ENCODE data around the gene C10orf90. TPM values are rescaled to one million over a fixed set of nuclear protein-coding genes. Genes with fewer than 3 reads are reported as not detected.

C10orf90 gene
- total RNA-seq, 1 experiment from 2014 or later = 0.18 TPM

GRCh38 chr10:126519992-126520391, 150.5 kb downstream of the C10orf90 start:
- no TSS peak for BruUV-seq (replicated peaks)
- ChIA-PET CTCF (no interaction called here), POLR2A (ENCODE audit: unreplicated experiment) (no interaction called here)
- Histone ChIP-seq H3K4me3 (ENCODE audit: low read length) (no peak overlapping the region), H3K9ac (ENCODE audit: low read length) (no peak overlapping the region), H3K4me1 (ENCODE audit: insufficient read depth, low read length) (peaks cover 9% of the 10 kb centered on the region), H3K27ac (ENCODE audit: low read length) (no peak overlapping the region), H4K20me1 (ENCODE audit: low read length) (no peaks in the 10 kb centered on the region), H3K36me3 (ENCODE audit: low read depth, low read length) (no peaks in the 10 kb centered on the region), H3K79me2 (ENCODE audit: low read length) (no peaks in the 10 kb centered on the region), H3K9me2 (replicated peaks; ENCODE audit: low read length) (no peaks in the 10 kb centered on the region), H3K27me3 (ENCODE audit: low read length) (no peaks in the 10 kb centered on the region), H2AFZ (ENCODE audit: low read length) (no peak overlapping the region), H3K4me2 (ENCODE audit: low read length) (no peak overlapping the region), H3F3A (ENCODE audit: low read length, unreplicated experiment) (no peaks in the 10 kb centered on the region), H3K9me3 (ENCODE audit: low read length) (no peaks in the 10 kb centered on the region)
- intact Hi-C loops (cut with micrococcal nuclease) = no loop called here
- ATAC-seq (no peak), DNase-seq (no peak)
- TF ChIP-seq EZH2phosphoT487 (IDR thresholded peaks at IDR 0.05; ENCODE audit: borderline replicate concordance, low read length) (no peak), EZH2 (IDR thresholded peaks at IDR 0.05; ENCODE audit: low read length, unreplicated experiment) (no peak)

- Histone ChIP-seq H3K4me1 (ENCODE audit: insufficient read depth, low read length) (peaks cover 9% of the 10 kb centered on the region), H3K9me2 (replicated peaks; ENCODE audit: low read length) (no peaks in the 10 kb centered on the region), H3K9ac (ENCODE audit: low read length) (no peak overlapping the region), H3K9me3 (ENCODE audit: low read length) (no peaks in the 10 kb centered on the region), H3K4me3 (ENCODE audit: low read length) (no peak overlapping the region), H3F3A (ENCODE audit: low read length, unreplicated experiment) (no peaks in the 10 kb centered on the region), H2AFZ (ENCODE audit: low read length) (no peak overlapping the region), H3K4me2 (ENCODE audit: low read length) (no peak overlapping the region), H3K27ac (ENCODE audit: low read length) (no peak overlapping the region), H3K79me2 (ENCODE audit: low read length) (no peaks in the 10 kb centered on the region), H4K20me1 (ENCODE audit: low read length) (no peaks in the 10 kb centered on the region), H3K36me3 (ENCODE audit: low read depth, low read length) (no peaks in the 10 kb centered on the region), H3K27me3 (ENCODE audit: low read length) (no peaks in the 10 kb centered on the region)
- TF ChIP-seq CTCF (conservative IDR thresholded peaks at IDR 0.05; ENCODE audit: low read depth, low read length) (no peak), EZH2phosphoT487 (IDR thresholded peaks at IDR 0.05; ENCODE audit: borderline replicate concordance, low read length) (no peak), EZH2 (IDR thresholded peaks at IDR 0.05; ENCODE audit: low read length, unreplicated experiment) (no peak)
- ChIA-PET CTCF (no interaction called here), POLR2A (ENCODE audit: unreplicated experiment) (no interaction called here)
- intact Hi-C loops (cut with micrococcal nuclease) = no loop called here
- BruUV-seq (replicated peaks) = no TSS peak
- no peak for ATAC-seq
- no peak for DNase-seq
Measured at GRCh38 chr10:126519185-126519584, 151.3 kb downstream of the C10orf90 start.

GRCh38 chr10:126518218-126519080, 152.0 kb downstream of the C10orf90 start:
- no TSS peak for BruUV-seq (replicated peaks)
- H3K9me2 ChIP-seq (replicated peaks; ENCODE audit: low read length) = no peaks in the 10 kb centered on the region
- H3F3A ChIP-seq (ENCODE audit: low read length, unreplicated experiment) = no peaks in the 10 kb centered on the region
- no peaks in the 10 kb centered on the region for H3K36me3 ChIP-seq (ENCODE audit: low read depth, low read length)
- no peak overlapping the region for H3K27ac ChIP-seq (ENCODE audit: low read length)
- H3K27me3 ChIP-seq (ENCODE audit: low read length) = no peaks in the 10 kb centered on the region
- H3K4me1 ChIP-seq (ENCODE audit: insufficient read depth, low read length) = peaks cover 9% of the 10 kb centered on the region
- no peak overlapping the region for H3K9ac ChIP-seq (ENCODE audit: low read length)
- no peaks in the 10 kb centered on the region for H3K79me2 ChIP-seq (ENCODE audit: low read length)
- no peaks in the 10 kb centered on the region for H3K9me3 ChIP-seq (ENCODE audit: low read length)
- DNase-seq (no peak), ATAC-seq (no peak)
- ChIA-PET POLR2A (ENCODE audit: unreplicated experiment) (no interaction called here), CTCF (no interaction called here)
- H2AFZ ChIP-seq (ENCODE audit: low read length) = no peak overlapping the region
- intact Hi-C loops (cut with micrococcal nuclease) = no loop called here
- no peak overlapping the region for H3K4me3 ChIP-seq (ENCODE audit: low read length)
- no peak overlapping the region for H3K4me2 ChIP-seq (ENCODE audit: low read length)
- TF ChIP-seq EZH2 (IDR thresholded peaks at IDR 0.05; ENCODE audit: low read length, unreplicated experiment) (no peak), EZH2phosphoT487 (IDR thresholded peaks at IDR 0.05; ENCODE audit: borderline replicate concordance, low read length) (no peak), CTCF (conservative IDR thresholded peaks at IDR 0.05; ENCODE audit: low read depth, low read length) (no peak)
- H4K20me1 ChIP-seq (ENCODE audit: low read length) = no peaks in the 10 kb centered on the region
